Karpas-422 (cell line): ENCODE measurements around the gene ALDH16A1. TPM values are rescaled to one million over a fixed set of nuclear protein-coding genes. Genes with fewer than 3 reads are reported as not detected.

ENCODE experiments used
- DNase-seq: peaks from one replicate; pipeline ENCODE4 v3.0.0-alpha.2; 2015
- H2AFZ ChIP-seq: fragments of 200-600 bp; sonication (generic); 2 replicates; pipeline ENCODE4 v1.6.1; 2014; ENCODE audit warnings: antibody characterized with exemption, low read length, mixed read lengths
- H3K27ac ChIP-seq: fragments of 200-600 bp; sonication (generic); 2 replicates; pipeline ENCODE4 v1.5.1; 2014; ENCODE audit warnings: mild to moderate bottlenecking, low read length, moderate library complexity
- H3K27me3 ChIP-seq: fragments of 200-600 bp; sonication (generic); 2 replicates; pipeline ENCODE4 v1.6.1; 2014; ENCODE audit warnings: low read length, mixed read lengths
- H3K36me3 ChIP-seq: fragments of 200-600 bp; sonication (generic); 2 replicates; pipeline ENCODE4 v1.6.1; 2014; ENCODE audit warnings: low read length, mixed read lengths; ENCODE audit not compliant: insufficient read depth
- H3K4me1 ChIP-seq: fragments of 200-600 bp; sonication (generic); 2 replicates; pipeline ENCODE4 v1.6.1; 2014; ENCODE audit warnings: mild to moderate bottlenecking, low read length, mixed read lengths
- H3K4me2 ChIP-seq: fragments of 200-600 bp; sonication (generic); 2 replicates; pipeline ENCODE4 v1.6.1; 2014; ENCODE audit warnings: low read length, low read depth, mild to moderate bottlenecking; ENCODE audit not compliant: poor library complexity, severe bottlenecking
- H3K4me3 ChIP-seq: fragments of 200-600 bp; sonication (generic); 2 replicates; pipeline ENCODE4 v1.5.1; 2014; ENCODE audit warnings: mild to moderate bottlenecking, antibody characterized with exemption, low read length, mixed read lengths
- H3K79me2 ChIP-seq: fragments of 200-600 bp; sonication (generic); 2 replicates; pipeline ENCODE4 v1.6.1; 2014; ENCODE audit warnings: mild to moderate bottlenecking, low read length, mixed read lengths
- H3K9ac ChIP-seq: fragments of 200-600 bp; sonication (generic); 2 replicates; pipeline ENCODE4 v1.6.0; 2014; ENCODE audit warnings: low read length
- H3K9me2 ChIP-seq: fragments of 200-600 bp; sonication (generic), shearing (Covaris generic); replicated peaks from 2 replicates; pipeline ENCODE4 v1.6.0; 2014; ENCODE audit warnings: mild to moderate bottlenecking, low read length, moderate library complexity; ENCODE audit not compliant: insufficient read depth
- H3K9me3 ChIP-seq: fragments of 300-700, 200-600 bp; sonication (generic); 2 replicates; pipeline ENCODE4 v1.6.1; 2014; ENCODE audit warnings: low read length, mixed read lengths
- H4K20me1 ChIP-seq: fragments of 200-600 bp; sonication (generic); 2 replicates; pipeline ENCODE4 v1.6.1; 2014; ENCODE audit warnings: mild to moderate bottlenecking, antibody characterized with exemption, low read length, low read depth; ENCODE audit not compliant: insufficient read depth
- total RNA-seq: library from RNA; depleted of rRNA; stranded (reverse); fragments of >200 nt; shearing (Covaris generic); gene quantifications from 2 replicates; pipeline ENCODE4 v1.2.3, GENCODE V29; 2014; ENCODE audit warnings: low replicate concordance; rRNA removed

The ALDH16A1 gene
- 15.9 and 83.3 TPM in 2 replicates for total RNA-seq

DNA sequence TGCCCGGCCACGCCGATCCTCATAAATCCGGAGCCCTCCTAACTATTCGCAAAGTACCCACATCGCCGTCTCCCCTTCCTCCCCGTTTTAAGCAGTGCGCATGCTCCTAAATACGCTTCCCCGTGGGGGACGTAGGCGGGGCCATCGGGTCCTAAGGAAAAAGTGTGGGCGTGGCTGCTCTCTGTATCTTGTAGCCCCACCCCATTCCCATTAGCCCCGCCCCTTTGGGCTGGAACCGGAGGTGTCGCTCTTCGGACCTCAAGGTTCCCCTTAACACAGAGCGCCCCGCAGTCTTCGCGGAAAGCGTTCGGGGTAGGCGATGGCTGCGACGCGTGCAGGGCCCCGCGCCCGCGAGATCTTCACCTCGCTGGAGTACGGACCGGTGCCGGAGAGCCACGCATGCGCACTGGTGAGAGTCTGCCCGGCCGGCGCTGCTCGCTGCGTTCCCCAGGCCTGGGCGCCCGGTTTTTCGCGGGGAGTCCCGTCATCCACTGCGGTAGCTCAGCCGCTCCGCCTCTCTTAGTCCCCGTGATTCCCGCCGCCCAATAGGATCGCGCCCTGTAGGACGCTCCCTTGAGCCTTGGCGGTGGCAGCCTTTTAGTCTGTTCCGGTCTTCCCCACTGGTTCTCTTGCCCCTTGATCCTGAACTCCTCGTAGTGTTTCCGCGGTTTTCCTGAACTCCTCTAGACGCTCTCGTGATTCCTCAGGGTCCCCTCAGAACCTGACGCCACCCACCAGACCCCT lies at the start of gene ALDH16A1:
ALDH16A1 (plus strand) TSS at position 213 of the 744 bp plus-strand sequence; CDS start at position 320, 107 bp downstream.
- H3K27me3 ChIP-seq, result no peaks in the 10 kb centered on the region
- peak within 1 kb of the TSS; percentile 38; the same call in 1 of the 2 replicates for H2AFZ ChIP-seq
- H3K4me1 ChIP-seq, result peaks cover 32% of the 10 kb centered on the region
- H4K20me1 ChIP-seq, result no peaks in the 10 kb centered on the region
- peak within 1 kb of the TSS; percentile 99 for H3K4me2 ChIP-seq
- H3K9me3 ChIP-seq, result no peaks in the 10 kb centered on the region
- peak within 1 kb of the TSS; percentile 99 for H3K9ac ChIP-seq
- H3K27ac ChIP-seq, result peak within 1 kb of the TSS; percentile 95
- H3K36me3 ChIP-seq, result peaks cover 26% of the 10 kb centered on the region; the same call in 1 of the 2 replicates
- H3K4me3 ChIP-seq, result peak within 1 kb of the TSS; percentile 96
- peaks cover 50% of the 10 kb centered on the region for H3K79me2 ChIP-seq
- DNase-seq, result peak; percentile 100
- no peaks in the 10 kb centered on the region for H3K9me2 ChIP-seq

DNA sequence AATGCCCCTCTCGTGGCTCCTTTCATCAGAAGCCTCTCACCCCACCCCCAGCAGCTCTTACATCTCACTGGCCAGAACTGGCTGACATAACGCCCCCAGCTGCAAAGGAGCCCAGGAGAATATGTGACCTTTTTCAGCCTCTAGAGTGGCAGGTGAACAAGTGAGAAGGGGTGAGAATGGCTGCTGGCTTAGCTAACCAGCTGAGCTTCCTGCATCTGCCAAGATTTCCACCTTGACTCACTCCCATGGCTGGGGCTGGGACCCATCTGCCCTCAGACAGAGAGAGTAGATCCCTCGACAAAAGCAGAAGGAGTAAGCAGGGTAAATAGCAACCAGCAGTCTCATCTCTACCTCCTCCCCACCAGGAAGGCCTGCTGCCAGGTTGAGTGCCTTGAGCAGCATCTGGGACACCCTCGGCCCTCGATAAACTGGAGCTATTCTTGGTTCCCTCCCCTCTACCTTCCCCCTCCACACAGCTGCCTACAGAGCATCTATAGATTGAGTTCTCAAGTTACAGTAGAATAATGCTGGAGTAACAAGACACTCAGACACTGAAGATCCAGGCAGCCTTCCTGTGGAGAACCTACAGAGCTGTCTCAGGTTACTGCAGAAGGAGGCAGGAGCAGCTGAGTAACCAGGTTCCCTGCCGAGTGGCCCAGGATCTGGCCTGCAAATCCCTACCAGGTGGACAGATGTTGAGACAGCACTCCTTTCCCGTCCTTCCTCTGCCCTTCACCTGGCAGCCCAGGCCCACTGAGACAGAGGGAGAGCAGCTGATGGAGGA lies 49.4 kb upstream of the ALDH16A1 start:
- H3K4me3 ChIP-seq, result peak overlapping the region; percentile 55
- H3K27ac ChIP-seq, result peak overlapping the region; percentile 98
- no peaks in the 10 kb centered on the region for H4K20me1 ChIP-seq
- H3K9ac ChIP-seq, result peak overlapping the region; percentile 74
- H2AFZ ChIP-seq, result no peak overlapping the region
- no peaks in the 10 kb centered on the region for H3K36me3 ChIP-seq
- H3K4me2 ChIP-seq, result peak overlapping the region; percentile 82
- no peaks in the 10 kb centered on the region for H3K9me3 ChIP-seq
- no peaks in the 10 kb centered on the region for H3K9me2 ChIP-seq
- DNase-seq, result peak; percentile 97
- H3K79me2 ChIP-seq, result no peaks in the 10 kb centered on the region
- H3K27me3 ChIP-seq, result no peaks in the 10 kb centered on the region
- H3K4me1 ChIP-seq, result peaks cover 37% of the 10 kb centered on the region

- Histone ChIP-seq H3K36me3 (no peaks in the 10 kb centered on the region), H3K4me1 (peaks cover 67% of the 10 kb centered on the region), H3K4me2 (no peak overlapping the region), H3K9me3 (no peaks in the 10 kb centered on the region), H2AFZ (no peak overlapping the region), H3K9ac (no peak overlapping the region), H3K27ac (no peak overlapping the region), H3K9me2 (no peaks in the 10 kb centered on the region), H3K79me2 (no peaks in the 10 kb centered on the region), H3K27me3 (no peaks in the 10 kb centered on the region), H4K20me1 (no peaks in the 10 kb centered on the region), H3K4me3 (no peak overlapping the region)
- no peak for DNase-seq
Observed at GRCh38 chr19:49407079-49407478, 45.9 kb upstream of the ALDH16A1 start.

GRCh38 chr19:49407482-49408015 lies 45.5 kb upstream of the ALDH16A1 start:
- Histone ChIP-seq H3K27ac (no peak overlapping the region), H3K9me3 (no peaks in the 10 kb centered on the region), H4K20me1 (no peaks in the 10 kb centered on the region), H2AFZ (no peak overlapping the region), H3K4me2 (no peak overlapping the region), H3K4me1 (peaks cover 65% of the 10 kb centered on the region), H3K9me2 (no peaks in the 10 kb centered on the region), H3K36me3 (no peaks in the 10 kb centered on the region), H3K79me2 (no peaks in the 10 kb centered on the region), H3K27me3 (no peaks in the 10 kb centered on the region), H3K9ac (no peak overlapping the region), H3K4me3 (no peak overlapping the region)
- DNase-seq, result no peak

GRCh38 chr19:49408816-49409440 lies 44.1 kb upstream of the ALDH16A1 start:
- Histone ChIP-seq H3K9ac (peak overlapping the region; percentile 65), H3K4me1 (peaks cover 54% of the 10 kb centered on the region), H3K27ac (peak overlapping the region; percentile 80), H3K27me3 (no peaks in the 10 kb centered on the region), H2AFZ (no peak overlapping the region), H4K20me1 (no peaks in the 10 kb centered on the region), H3K4me3 (peak overlapping the region; percentile 51), H3K4me2 (peak overlapping the region; percentile 72), H3K9me3 (no peaks in the 10 kb centered on the region), H3K9me2 (no peaks in the 10 kb centered on the region), H3K79me2 (no peaks in the 10 kb centered on the region), H3K36me3 (no peaks in the 10 kb centered on the region)
- peak; percentile 66 for DNase-seq

GRCh38 chr19:49409441-49410029 lies 43.5 kb upstream of the ALDH16A1 start:
- Histone ChIP-seq H3K9me3 (no peaks in the 10 kb centered on the region), H3K36me3 (no peaks in the 10 kb centered on the region), H3K27me3 (no peaks in the 10 kb centered on the region), H3K4me3 (peak overlapping the region; percentile 51), H3K4me1 (peaks cover 54% of the 10 kb centered on the region), H2AFZ (peak overlapping the region; percentile 46), H3K4me2 (peak overlapping the region; percentile 72), H3K27ac (peak overlapping the region; percentile 80), H3K79me2 (no peaks in the 10 kb centered on the region), H4K20me1 (no peaks in the 10 kb centered on the region), H3K9ac (peak overlapping the region; percentile 65), H3K9me2 (no peaks in the 10 kb centered on the region)
- peak; percentile 90 for DNase-seq

- peak overlapping the region; percentile 1 for H3K4me2 ChIP-seq
- H3K9me2 ChIP-seq, result no peaks in the 10 kb centered on the region
- H2AFZ ChIP-seq, result peak overlapping the region; percentile 25; the same call in 1 of the 2 replicates
- peak overlapping the region; percentile 54; the same call in 1 of the 2 replicates for H3K27ac ChIP-seq
- peaks cover 71% of the 10 kb centered on the region for H3K4me1 ChIP-seq
- DNase-seq, result peak; percentile 69
- peak overlapping the region; percentile 21 for H3K9ac ChIP-seq
- H3K79me2 ChIP-seq, result no peaks in the 10 kb centered on the region
- H3K27me3 ChIP-seq, result no peaks in the 10 kb centered on the region
- no peaks in the 10 kb centered on the region for H4K20me1 ChIP-seq
- no peaks in the 10 kb centered on the region for H3K36me3 ChIP-seq
- H3K4me3 ChIP-seq, result no peak overlapping the region
- H3K9me3 ChIP-seq, result no peaks in the 10 kb centered on the region
Observed at GRCh38 chr19:49411681-49412326, 41.2 kb upstream of the ALDH16A1 start.
